K562 (cell line): ENCODE measurements around the gene PAF1. TPM values are rescaled to one million over a fixed set of nuclear protein-coding genes. Genes with fewer than 3 reads are reported as not detected.

Source experiments
- ATAC-seq: fragments of 200-7000 bp; cut with Tn5 transposase; 3 replicates; pipeline ENCODE4 v1.9.1; 2020; ENCODE audit warnings: moderate library complexity
- BruUV-seq: library from RNA; stranded (reverse); fragments of 400-500 nt; replicated peaks from 2 replicates; lab custom pipeline; 2021; lab: Mats Ljungman, UMichigan
- CTCF ChIA-PET: fragments of 300-600 bp; formaldehyde crosslinking; extraction: SDS; loops from one replicate; lab custom pipeline; 2021; ENCODE audit warnings: low intra/inter-chr PET ratio; lab: Yijun Ruan, JAX
- POLR2A ChIA-PET: fragments of 300-600, 350-650 bp; sonication (Branson Sonifier 250); formaldehyde crosslinking; extraction: SDS; loops from one replicate; lab custom pipeline; 2021; ENCODE audit warnings: antibody characterized with exemption, inconsistent platforms; lab: Yijun Ruan, JAX
- DNase-seq, 4 experiments: peaks; one replicate each; pipeline versions ENCODE4 v3.0.0 to v3.0.0-alpha.2; 2011 to 2018; ENCODE audit warnings: low spot score in 3 of 4, mixed read lengths in 3 of 4; ENCODE audit errors: extremely low read depth in 1 of 4
- FAIRE-seq: peaks from 2 replicates; lab custom pipeline; 2011; peaks lifted over from hg19 to GRCh38; lab: Jason Lieb, UNC
- H2AFZ ChIP-seq: 2 replicates; pipeline ENCODE4 v1.6.0; 2011; ENCODE audit warnings: low read depth, low read length, control low read depth, inconsistent platforms
- H3K27ac ChIP-seq: fragments of 200-600 bp; 3 replicates; pipeline ENCODE4 v1.8.0; 2011; ENCODE audit warnings: low read depth, mild to moderate bottlenecking, control low read depth, inconsistent platforms, low read length, moderate library complexity, mixed read lengths; ENCODE audit errors: extremely low read depth
- H3K27me3 ChIP-seq, 2 experiments: fragments of 300-600 bp in 1 of 2; 2 replicates in 1 of 2; 3 replicates in 1 of 2; pipeline versions ENCODE4 v1.6.0 to v1.8.0; 2011; ENCODE audit warnings: inconsistent platforms in 2 of 2, low read length in 2 of 2, mild to moderate bottlenecking in 1 of 2, mixed read lengths in 1 of 2, moderate library complexity in 1 of 2; ENCODE audit not compliant: control insufficient read depth in 2 of 2, insufficient read depth in 2 of 2
- H3K36me3 ChIP-seq: fragments of 300-600 bp; 3 replicates; pipeline ENCODE4 v1.8.0; 2011; ENCODE audit warnings: mild to moderate bottlenecking, low read length, inconsistent platforms; ENCODE audit not compliant: control insufficient read depth, insufficient read depth
- H3K4me1 ChIP-seq, 2 experiments: fragments of 200-600 bp in 1 of 2; replicated peaks in 1 of 2; 2 replicates in 1 of 2; 3 replicates in 1 of 2; pipeline versions ENCODE4 v1.5.1 to v1.8.0; 2011; ENCODE audit warnings: inconsistent platforms in 2 of 2, low read length in 2 of 2, mild to moderate bottlenecking in 1 of 2, mixed read lengths in 1 of 2, moderate library complexity in 1 of 2; ENCODE audit not compliant: control insufficient read depth in 2 of 2, insufficient read depth in 2 of 2
- H3K4me2 ChIP-seq: 2 replicates; pipeline ENCODE4 v1.6.1; 2011; ENCODE audit warnings: low read length, control low read depth, inconsistent platforms, mixed read lengths; ENCODE audit not compliant: insufficient read depth
- H3K4me3 ChIP-seq: fragments of 200-600 bp; sonication (generic), shearing (Covaris generic); 2 replicates; pipeline ENCODE4 v1.5.1; 2016; ENCODE audit warnings: control low read depth, inconsistent platforms
- H3K79me2 ChIP-seq: fragments of 200-600 bp; 3 replicates; pipeline ENCODE4 v1.8.0; 2011; ENCODE audit warnings: low read length, inconsistent platforms; ENCODE audit not compliant: control insufficient read depth, insufficient read depth
- H3K9ac ChIP-seq, 2 experiments: 2 replicates each; pipeline versions ENCODE4 v1.6.0 to v1.6.1; 2011; ENCODE audit warnings: low read depth in 2 of 2, low read length in 2 of 2, control low read depth in 1 of 2, inconsistent platforms in 1 of 2, mild to moderate bottlenecking in 1 of 2, mixed read lengths in 1 of 2; ENCODE audit not compliant: insufficient read depth in 1 of 2
- H3K9me1 ChIP-seq: one replicate; pipeline ENCODE4 v1.6.0; 2011; ENCODE audit warnings: inconsistent platforms, mild to moderate bottlenecking, low read length, moderate library complexity; ENCODE audit not compliant: control insufficient read depth, insufficient read depth
- H3K9me3 ChIP-seq: replicated peaks from 2 replicates; pipeline ENCODE4 v1.5.1; 2011; ENCODE audit warnings: low read depth, low read length, inconsistent platforms; ENCODE audit not compliant: control insufficient read depth, insufficient read depth
- H4K20me1 ChIP-seq: replicated peaks from 2 replicates; pipeline ENCODE4 v1.6.1; 2011; ENCODE audit warnings: low read length, inconsistent platforms, mixed read lengths; ENCODE audit not compliant: control insufficient read depth, insufficient read depth
- BRD9 ChIP-seq: fragments of 450-650 bp; IDR thresholded peaks from 2 replicates; pipeline ENCODE4 v1.6.1; 2018; ENCODE audit warnings: low read depth; ENCODE audit not compliant: partially characterized antibody
- NELFE ChIP-seq: IDR thresholded peaks from 2 replicates; pipeline ENCODE4 v1.6.1; 2011; ENCODE audit warnings: mild to moderate bottlenecking; ENCODE audit not compliant: insufficient read depth, insufficient read length
- POLR2A ChIP-seq: fragments of 450-650 bp; conservative IDR thresholded peaks from 2 replicates; pipeline ENCODE4 v1.6.1; 2016
- POLR2AphosphoS5 ChIP-seq: IDR thresholded peaks from 2 replicates; pipeline ENCODE4 v1.6.1; 2011; ENCODE audit warnings: mild to moderate bottlenecking, low read depth, low read length, moderate library complexity; ENCODE audit not compliant: control insufficient read depth, insufficient read depth
- POLR2G ChIP-seq: fragments of 200-400 bp; formaldehyde crosslinking; IDR thresholded peaks from 2 replicates; pipeline ENCODE4 v1.6.1; 2017; ENCODE audit warnings: low read depth, mild to moderate bottlenecking, antibody characterized with exemption, low read length, moderate library complexity
- RBFOX2 ChIP-seq: fragments of 200-400 bp; formaldehyde crosslinking; IDR thresholded peaks from 2 replicates; pipeline ENCODE4 v1.6.1; 2017; ENCODE audit warnings: low read depth, mild to moderate bottlenecking, low read length, moderate library complexity
- SRSF7 ChIP-seq: fragments of 200-400 bp; formaldehyde crosslinking; optimal IDR thresholded peaks from 2 replicates; pipeline ENCODE3; 2017; ENCODE audit warnings: mild to moderate bottlenecking, low read depth, low read length
- WGBS: fragments of 100-300 bp; shearing (Covaris generic); methylation state at CpG from one replicate; pipeline ENCODE4 v1.1.6; 2016; ENCODE audit warnings: low coverage, mixed read lengths; ENCODE audit not compliant: insufficient coverage; ENCODE audit errors: missing lambda C conversion rate; 5-methylcytosine and 5-hydroxymethylcytosine counted together
- in situ Hi-C: fragments of 300-500 bp; cut with MboI; formaldehyde crosslinking; loops from 4 replicates; pipeline ENCODE4 v1.15.0; 2018; ENCODE audit warnings: inconsistent platforms, mixed read lengths
- intact Hi-C: fragments of 100-400 bp; cut with micrococcal nuclease; formaldehyde crosslinking; loops from 2 replicates; pipeline ENCODE4 v1.14.2; 2022
- polyA plus RNA-seq, 8 experiments: library from polyadenylated mRNA; depleted of rRNA in 4 of 8; stranded (reverse) in 5 of 8; unstranded in 3 of 8; fragments of >200 nt; fragmentation: Nextera tagmentation in 2 of 8; fragmentation: Illumina TruSeq in 1 of 8; extraction: Ambion mirVana in 2 of 8; extraction: Trizol in 1 of 8; gene quantifications; 2 replicates each; pipeline versions ENCODE4 v1.2.1 to v1.2.3, GENCODE V29; 2011 to 2014; ENCODE audit warnings: inconsistent platforms in 1 of 8, missing spikeins in 1 of 8
- total RNA-seq, 7 experiments: library from RNA; depleted of rRNA in 6 of 7; stranded (reverse); fragments of >200 nt in 6 of 7; fragmentation: Illumina TruSeq in 2 of 7; extraction: Trizol in 2 of 7; gene quantifications; 2 replicates each; pipeline versions ENCODE4 v1.2.1 to v1.2.3, GENCODE V29; 2011 to 2021; ENCODE audit warnings: low replicate concordance in 1 of 7
- TF ChIP-seq, protein P1 (sequence below): sonication (generic); formaldehyde crosslinking; IDR thresholded peaks from 2 replicates; pipeline ENCODE4 v1.8.0; 2022; ENCODE audit warnings: mild to moderate bottlenecking, missing genetic modification reagents
- TF ChIP-seq, protein P2 (sequence below): fragments of 450-650 bp; IDR thresholded peaks from 2 replicates; pipeline ENCODE4 v1.6.1; 2018; ENCODE audit warnings: mild to moderate bottlenecking, low read depth; ENCODE audit not compliant: partially characterized antibody
- TF ChIP-seq, protein P3 (sequence below): sonication (generic); formaldehyde crosslinking; IDR thresholded peaks from 2 replicates; pipeline ENCODE4 v1.8.0; 2022; ENCODE audit warnings: mild to moderate bottlenecking, missing genetic modification reagents

PAF1 gene
- total and polyA plus RNA-seq, 9 of the 15 experiments (the other 6 are each of a cell fraction or from before 2014, with no cell fraction given), result 1.5 to 45.0 (median 33.8) TPM

DNA sequence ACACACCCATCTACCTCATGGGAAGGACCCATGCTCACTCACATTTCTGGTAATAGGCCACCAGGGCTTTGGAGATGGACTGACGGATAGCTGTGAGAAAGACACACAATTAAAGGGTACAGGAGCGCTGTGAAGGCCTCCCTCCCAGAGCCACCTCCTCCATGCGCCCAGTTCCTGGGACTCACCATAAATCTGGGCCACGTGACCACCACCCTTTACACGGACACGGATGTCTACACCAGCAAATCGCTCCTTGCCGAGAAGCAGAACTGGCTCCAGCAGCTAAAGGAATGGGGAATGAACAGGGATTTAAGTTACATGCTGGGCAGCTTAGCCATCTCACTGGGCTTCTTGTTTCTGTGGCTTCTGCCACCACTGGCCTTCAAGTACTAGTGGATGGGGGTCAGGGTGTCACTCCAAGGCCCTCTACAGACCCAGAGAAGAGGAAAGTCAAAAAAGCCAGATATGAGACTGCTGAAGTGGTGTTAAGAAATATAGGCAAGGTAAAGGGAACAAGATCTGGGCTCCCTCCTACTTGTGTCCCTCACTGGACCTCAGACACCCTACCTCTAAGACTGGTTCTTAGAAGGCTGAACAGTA is 42.7 kb upstream of the PAF1 start:
- Histone ChIP-seq H3K36me3 (peaks cover 37% of the 10 kb centered on the region), H3K9me3 (no peaks in the 10 kb centered on the region), H3K4me3 (peak overlapping the region; percentile 100; the same call in 1 of the 2 replicates), H4K20me1 (peaks cover 21% of the 10 kb centered on the region), H3K9me1 (no peaks in the 10 kb centered on the region), H3K4me2 (peak overlapping the region; percentile 98), H3K27me3 (no peaks in the 10 kb centered on the region), H3K27ac (peak overlapping the region; percentile 95), H2AFZ (no peak overlapping the region), H3K4me1 (peaks cover 28 to 33% of the 10 kb centered on the region in 2 experiments), H3K79me2 (peaks cover 32% of the 10 kb centered on the region), H3K9ac (peak overlapping the region; percentile 89 to 99; a peak in 3 of 4 replicates)
- TF ChIP-seq POLR2AphosphoS5 (peak; percentile 18; the same call in 1 of the 2 replicates), POLR2G (0 out of 2 replicates have a peak, but pooled peaks have one; percentile 36), BRD9 (no peak), NELFE (no peak), POLR2A (peak; percentile 26; the same call in 1 of the 2 replicates), SRSF7 (no peak), RBFOX2 (peak; percentile 77)
- TF ChIP-seq, protein P1, sequence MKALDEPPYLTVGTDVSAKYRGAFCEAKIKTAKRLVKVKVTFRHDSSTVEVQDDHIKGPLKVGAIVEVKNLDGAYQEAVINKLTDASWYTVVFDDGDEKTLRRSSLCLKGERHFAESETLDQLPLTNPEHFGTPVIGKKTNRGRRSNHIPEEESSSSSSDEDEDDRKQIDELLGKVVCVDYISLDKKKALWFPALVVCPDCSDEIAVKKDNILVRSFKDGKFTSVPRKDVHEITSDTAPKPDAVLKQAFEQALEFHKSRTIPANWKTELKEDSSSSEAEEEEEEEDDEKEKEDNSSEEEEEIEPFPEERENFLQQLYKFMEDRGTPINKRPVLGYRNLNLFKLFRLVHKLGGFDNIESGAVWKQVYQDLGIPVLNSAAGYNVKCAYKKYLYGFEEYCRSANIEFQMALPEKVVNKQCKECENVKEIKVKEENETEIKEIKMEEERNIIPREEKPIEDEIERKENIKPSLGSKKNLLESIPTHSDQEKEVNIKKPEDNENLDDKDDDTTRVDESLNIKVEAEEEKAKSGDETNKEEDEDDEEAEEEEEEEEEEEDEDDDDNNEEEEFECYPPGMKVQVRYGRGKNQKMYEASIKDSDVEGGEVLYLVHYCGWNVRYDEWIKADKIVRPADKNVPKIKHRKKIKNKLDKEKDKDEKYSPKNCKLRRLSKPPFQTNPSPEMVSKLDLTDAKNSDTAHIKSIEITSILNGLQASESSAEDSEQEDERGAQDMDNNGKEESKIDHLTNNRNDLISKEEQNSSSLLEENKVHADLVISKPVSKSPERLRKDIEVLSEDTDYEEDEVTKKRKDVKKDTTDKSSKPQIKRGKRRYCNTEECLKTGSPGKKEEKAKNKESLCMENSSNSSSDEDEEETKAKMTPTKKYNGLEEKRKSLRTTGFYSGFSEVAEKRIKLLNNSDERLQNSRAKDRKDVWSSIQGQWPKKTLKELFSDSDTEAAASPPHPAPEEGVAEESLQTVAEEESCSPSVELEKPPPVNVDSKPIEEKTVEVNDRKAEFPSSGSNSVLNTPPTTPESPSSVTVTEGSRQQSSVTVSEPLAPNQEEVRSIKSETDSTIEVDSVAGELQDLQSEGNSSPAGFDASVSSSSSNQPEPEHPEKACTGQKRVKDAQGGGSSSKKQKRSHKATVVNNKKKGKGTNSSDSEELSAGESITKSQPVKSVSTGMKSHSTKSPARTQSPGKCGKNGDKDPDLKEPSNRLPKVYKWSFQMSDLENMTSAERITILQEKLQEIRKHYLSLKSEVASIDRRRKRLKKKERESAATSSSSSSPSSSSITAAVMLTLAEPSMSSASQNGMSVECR (CRISPR knock-in tag), result 0 out of 2 replicates have a peak, but pooled peaks have one; percentile 16
- TF ChIP-seq, protein P2, sequence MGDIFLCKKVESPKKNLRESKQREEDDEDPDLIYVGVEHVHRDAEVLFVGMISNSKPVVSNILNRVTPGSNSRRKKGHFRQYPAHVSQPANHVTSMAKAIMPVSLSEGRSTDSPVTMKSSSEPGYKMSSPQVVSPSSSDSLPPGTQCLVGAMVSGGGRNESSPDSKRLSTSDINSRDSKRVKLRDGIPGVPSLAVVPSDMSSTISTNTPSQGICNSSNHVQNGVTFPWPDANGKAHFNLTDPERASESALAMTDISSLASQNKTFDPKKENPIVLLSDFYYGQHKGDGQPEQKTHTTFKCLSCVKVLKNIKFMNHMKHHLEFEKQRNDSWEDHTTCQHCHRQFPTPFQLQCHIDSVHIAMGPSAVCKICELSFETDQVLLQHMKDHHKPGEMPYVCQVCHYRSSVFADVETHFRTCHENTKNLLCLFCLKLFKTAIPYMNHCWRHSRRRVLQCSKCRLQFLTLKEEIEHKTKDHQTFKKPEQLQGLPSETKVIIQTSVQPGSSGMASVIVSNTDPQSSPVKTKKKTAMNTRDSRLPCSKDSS, result no peak
- TF ChIP-seq, protein P3, sequence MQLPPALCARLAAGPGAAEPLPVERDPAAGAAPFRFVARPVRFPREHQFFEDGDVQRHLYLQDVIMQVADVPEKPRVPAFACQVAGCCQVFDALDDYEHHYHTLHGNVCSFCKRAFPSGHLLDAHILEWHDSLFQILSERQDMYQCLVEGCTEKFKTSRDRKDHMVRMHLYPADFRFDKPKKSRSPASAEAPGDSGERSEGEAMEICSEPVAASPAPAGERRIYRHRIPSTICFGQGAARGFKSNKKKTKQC (CRISPR knock-in tag), result no peak
- FAIRE-seq (no peak), DNase-seq (no peak), ATAC-seq (no peak)
- CTCF ChIA-PET, result no interaction called here
- BruUV-seq, result no TSS peak
- POLR2A ChIA-PET, result interaction anchor here (0.6 to 6.2 kb wide), 10 partner anchors 10 to 760 kb away, joined by 3 to 141 read pairs (median 4); partner anchors contain the start of gene SUPT5H
- 80% methylated on average over 8 of the region's 8 CpGs for WGBS
- intact Hi-C loops, result no loop called here
- in situ Hi-C loops, result no loop called here
